Measurements from ENCODE around the gene APOC1.

DNA sequence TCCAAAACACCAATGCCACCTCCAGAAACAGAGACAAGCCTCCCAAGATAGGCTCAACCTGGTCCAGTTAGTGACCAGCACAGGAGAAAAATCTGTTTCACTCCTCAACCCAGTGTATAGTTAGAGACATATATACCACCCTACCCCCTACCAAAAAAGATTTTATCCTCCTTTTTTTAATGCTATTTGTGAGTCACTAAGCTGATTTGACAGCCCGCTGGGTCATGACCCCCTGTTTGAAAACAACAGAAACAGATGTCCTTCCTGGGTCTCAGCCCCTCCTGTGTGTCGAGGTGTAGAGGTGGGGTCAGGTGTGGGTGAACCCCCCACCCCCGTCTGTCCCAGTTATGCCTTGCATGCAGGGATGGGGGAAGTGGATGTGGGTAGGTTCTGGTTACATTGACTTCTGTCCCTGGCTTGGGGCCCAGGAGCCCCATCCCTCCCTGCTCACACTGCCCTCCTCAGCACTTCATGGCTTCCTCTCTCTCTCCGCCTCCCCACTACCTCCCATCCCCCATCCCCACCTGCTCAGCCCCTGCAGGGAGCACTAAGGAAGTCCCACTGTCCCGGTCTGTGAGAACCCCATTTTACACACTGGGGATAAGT lies 37.4 kb upstream of the APOC1 start:
- TF ChIP-seq, protein P1, sequence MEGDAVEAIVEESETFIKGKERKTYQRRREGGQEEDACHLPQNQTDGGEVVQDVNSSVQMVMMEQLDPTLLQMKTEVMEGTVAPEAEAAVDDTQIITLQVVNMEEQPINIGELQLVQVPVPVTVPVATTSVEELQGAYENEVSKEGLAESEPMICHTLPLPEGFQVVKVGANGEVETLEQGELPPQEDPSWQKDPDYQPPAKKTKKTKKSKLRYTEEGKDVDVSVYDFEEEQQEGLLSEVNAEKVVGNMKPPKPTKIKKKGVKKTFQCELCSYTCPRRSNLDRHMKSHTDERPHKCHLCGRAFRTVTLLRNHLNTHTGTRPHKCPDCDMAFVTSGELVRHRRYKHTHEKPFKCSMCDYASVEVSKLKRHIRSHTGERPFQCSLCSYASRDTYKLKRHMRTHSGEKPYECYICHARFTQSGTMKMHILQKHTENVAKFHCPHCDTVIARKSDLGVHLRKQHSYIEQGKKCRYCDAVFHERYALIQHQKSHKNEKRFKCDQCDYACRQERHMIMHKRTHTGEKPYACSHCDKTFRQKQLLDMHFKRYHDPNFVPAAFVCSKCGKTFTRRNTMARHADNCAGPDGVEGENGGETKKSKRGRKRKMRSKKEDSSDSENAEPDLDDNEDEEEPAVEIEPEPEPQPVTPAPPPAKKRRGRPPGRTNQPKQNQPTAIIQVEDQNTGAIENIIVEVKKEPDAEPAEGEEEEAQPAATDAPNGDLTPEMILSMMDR (IDR thresholded peaks at IDR 0.05): no peak
- TF ChIP-seq POLR2A (IDR thresholded peaks at IDR 0.05): no peak
